ENCODE results near the gene RUNX2. TPM values are rescaled to one million over a fixed set of nuclear protein-coding genes. Genes with fewer than 3 reads are reported as not detected.

RUNX2 gene
- polyA plus RNA-seq, 1 donor from 2014 or later: not detected

DNA sequence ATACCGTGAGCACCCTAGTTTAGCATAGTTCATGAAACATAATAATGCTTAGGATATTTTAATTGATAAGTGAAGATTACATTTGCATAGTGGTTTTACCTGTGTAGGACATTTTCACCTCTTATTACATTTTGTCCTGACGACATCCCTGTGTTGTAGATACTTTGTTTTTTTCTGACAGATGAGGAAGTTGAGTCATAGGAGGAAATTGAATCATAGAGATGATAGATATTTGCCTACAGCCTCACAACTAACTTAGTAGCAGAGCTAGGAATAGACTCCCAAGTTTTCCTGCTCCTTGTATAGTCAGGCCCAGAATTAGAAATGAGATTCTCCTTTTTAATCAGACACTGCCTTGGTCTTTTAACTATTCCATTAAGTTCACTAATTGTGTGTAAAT lies 150.1 kb downstream of the RUNX2 start:
- Histone ChIP-seq H2AFZ (ENCODE audit: low read depth, low read length) (no peak overlapping the region), H3K79me2 (replicated peaks; ENCODE audit: insufficient read depth, low read length) (no peaks in the 10 kb centered on the region), H3K4me3 (ENCODE audit: low read length) (no peak overlapping the region), H4K20me1 (ENCODE audit: insufficient read depth) (no peaks in the 10 kb centered on the region), H3K9ac (ENCODE audit: low read length) (no peak overlapping the region), H3K9me3 (ENCODE audit: low read length) (no peaks in the 10 kb centered on the region), H3K36me3 (ENCODE audit: insufficient read depth, low read length) (no peaks in the 10 kb centered on the region), H3K27me3 (ENCODE audit: insufficient read depth, low read depth, low read length) (no peaks in the 10 kb centered on the region), H3K9me2 (ENCODE audit: insufficient read depth, low read length) (no peaks in the 10 kb centered on the region), H3K27ac (ENCODE audit: low read length) (no peak overlapping the region), H3F3A (ENCODE audit: insufficient read depth, low read length, poor library complexity, severe bottlenecking) (no peaks in the 10 kb centered on the region), H3K4me2 (ENCODE audit: low read length) (no peak overlapping the region)
- no peak for TF ChIP-seq EZH2 (IDR thresholded peaks at IDR 0.05; ENCODE audit: borderline replicate concordance, insufficient read depth, low read length, poor library complexity, severe bottlenecking)
- no peak for TF ChIP-seq TAF1 (IDR thresholded peaks at IDR 0.05; ENCODE audit: low read depth)
- TF ChIP-seq EP300 (conservative IDR thresholded peaks at IDR 0.05; ENCODE audit: poor library complexity, severe bottlenecking): no peak
- TF ChIP-seq SMC3 (conservative IDR thresholded peaks at IDR 0.05; ENCODE audit: poor library complexity): no peak
- TF ChIP-seq MXI1 (conservative IDR thresholded peaks at IDR 0.05; ENCODE audit: poor library complexity, severe bottlenecking): no peak
- no peak for TF ChIP-seq REST (IDR thresholded peaks at IDR 0.05; ENCODE audit: borderline replicate concordance)
- TF ChIP-seq, protein P1, sequence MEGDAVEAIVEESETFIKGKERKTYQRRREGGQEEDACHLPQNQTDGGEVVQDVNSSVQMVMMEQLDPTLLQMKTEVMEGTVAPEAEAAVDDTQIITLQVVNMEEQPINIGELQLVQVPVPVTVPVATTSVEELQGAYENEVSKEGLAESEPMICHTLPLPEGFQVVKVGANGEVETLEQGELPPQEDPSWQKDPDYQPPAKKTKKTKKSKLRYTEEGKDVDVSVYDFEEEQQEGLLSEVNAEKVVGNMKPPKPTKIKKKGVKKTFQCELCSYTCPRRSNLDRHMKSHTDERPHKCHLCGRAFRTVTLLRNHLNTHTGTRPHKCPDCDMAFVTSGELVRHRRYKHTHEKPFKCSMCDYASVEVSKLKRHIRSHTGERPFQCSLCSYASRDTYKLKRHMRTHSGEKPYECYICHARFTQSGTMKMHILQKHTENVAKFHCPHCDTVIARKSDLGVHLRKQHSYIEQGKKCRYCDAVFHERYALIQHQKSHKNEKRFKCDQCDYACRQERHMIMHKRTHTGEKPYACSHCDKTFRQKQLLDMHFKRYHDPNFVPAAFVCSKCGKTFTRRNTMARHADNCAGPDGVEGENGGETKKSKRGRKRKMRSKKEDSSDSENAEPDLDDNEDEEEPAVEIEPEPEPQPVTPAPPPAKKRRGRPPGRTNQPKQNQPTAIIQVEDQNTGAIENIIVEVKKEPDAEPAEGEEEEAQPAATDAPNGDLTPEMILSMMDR (IDR thresholded peaks at IDR 0.05; ENCODE audit: poor library complexity, severe bottlenecking): no peak
- TF ChIP-seq POLR2AphosphoS5 (IDR thresholded peaks at IDR 0.05): no peak
- no peak for TF ChIP-seq RAD21 (conservative IDR thresholded peaks at IDR 0.05)

DNA sequence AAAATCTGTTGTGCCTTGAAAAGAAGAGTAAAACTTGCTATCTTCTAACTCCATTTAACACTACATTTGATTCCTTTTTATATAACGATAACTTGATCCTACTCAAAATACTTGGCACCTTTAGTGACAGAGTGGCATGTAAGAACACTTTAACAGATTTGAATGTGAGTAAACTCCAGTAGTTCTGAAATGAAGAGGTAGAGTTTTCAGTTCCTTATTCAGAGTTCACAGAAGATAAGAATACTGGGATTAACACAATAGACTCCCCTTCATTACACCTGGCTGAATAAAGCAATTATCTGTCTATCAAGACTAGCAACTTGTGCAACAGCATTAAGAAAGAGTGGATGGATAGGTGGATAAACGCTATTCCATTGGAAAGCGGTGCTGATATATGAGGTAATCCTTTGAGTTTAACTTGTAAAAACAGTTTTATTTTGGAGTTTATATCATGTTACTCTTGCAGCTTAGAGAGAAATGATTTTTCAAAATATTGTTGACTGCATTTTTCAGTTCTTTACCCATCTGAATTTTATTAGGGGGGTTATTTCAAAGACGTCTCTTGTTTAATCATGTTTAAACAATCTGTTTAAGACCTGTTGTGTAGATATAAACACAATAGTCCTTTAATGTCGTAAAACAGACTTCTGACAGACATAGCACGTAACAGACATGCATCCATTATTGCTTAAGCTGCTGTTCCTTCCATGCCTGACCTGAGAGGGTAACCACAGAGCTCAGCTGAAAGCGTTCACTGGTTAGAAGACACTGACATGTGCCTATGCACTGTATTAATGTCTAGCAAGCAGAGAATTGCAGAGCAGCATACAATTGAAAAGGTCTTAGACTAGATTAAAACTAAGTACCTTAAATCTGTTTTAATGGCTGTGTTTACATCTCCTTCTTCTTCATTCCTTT lies 152.0 kb downstream of the RUNX2 start:
- no peaks in the 10 kb centered on the region for H3K27me3 ChIP-seq (ENCODE audit: insufficient read depth, low read depth, low read length)
- H3K4me3 ChIP-seq (ENCODE audit: low read length): no peak overlapping the region
- no peaks in the 10 kb centered on the region for H3K79me2 ChIP-seq (replicated peaks; ENCODE audit: insufficient read depth, low read length)
- TF ChIP-seq RAD21 (conservative IDR thresholded peaks at IDR 0.05) (no peak), REST (IDR thresholded peaks at IDR 0.05; ENCODE audit: borderline replicate concordance) (no peak), SMC3 (conservative IDR thresholded peaks at IDR 0.05; ENCODE audit: poor library complexity) (no peak), MXI1 (conservative IDR thresholded peaks at IDR 0.05; ENCODE audit: poor library complexity, severe bottlenecking) (no peak), EP300 (conservative IDR thresholded peaks at IDR 0.05; ENCODE audit: poor library complexity, severe bottlenecking) (peak; percentile 10), TAF1 (IDR thresholded peaks at IDR 0.05; ENCODE audit: low read depth) (no peak), EZH2 (IDR thresholded peaks at IDR 0.05; ENCODE audit: borderline replicate concordance, insufficient read depth, low read length, poor library complexity, severe bottlenecking) (no peak)
- TF ChIP-seq, protein P1 (IDR thresholded peaks at IDR 0.05; ENCODE audit: poor library complexity, severe bottlenecking): no peak
- no peak overlapping the region for H2AFZ ChIP-seq (ENCODE audit: low read depth, low read length)
- no peaks in the 10 kb centered on the region for H3F3A ChIP-seq (ENCODE audit: insufficient read depth, low read length, poor library complexity, severe bottlenecking)
- no peak overlapping the region for H3K4me2 ChIP-seq (ENCODE audit: low read length)
- H4K20me1 ChIP-seq (ENCODE audit: insufficient read depth): no peaks in the 10 kb centered on the region
- H3K36me3 ChIP-seq (ENCODE audit: insufficient read depth, low read length): no peaks in the 10 kb centered on the region
- no peak overlapping the region for H3K27ac ChIP-seq (ENCODE audit: low read length)
- H3K9me2 ChIP-seq (ENCODE audit: insufficient read depth, low read length): no peaks in the 10 kb centered on the region
- H3K9me3 ChIP-seq (ENCODE audit: low read length): no peaks in the 10 kb centered on the region
- H3K9ac ChIP-seq (ENCODE audit: low read length): no peak overlapping the region
